GM19240 (cell line): ENCODE measurements around the gene SMAD3.
"Not testable (repeated sequence)": the region's sequence is repeated elsewhere in the genome, so short reads cannot be mapped to it uniquely, and the experiment has no call there.

Experiments
- DNase-seq: peaks from one replicate; pipeline ENCODE4 v3.0.0; 2011; ENCODE audit warnings: low spot score; ENCODE audit not compliant: insufficient read length

Gene SMAD3

GRCh38 chr15:67109141-67110034 is 44.0 kb downstream of the SMAD3 start:
- DNase-seq: no peak

- DNase-seq: no peak
Measured at GRCh38 chr15:67110361-67110781, 45.0 kb downstream of the SMAD3 start.

GRCh38 chr15:67110958-67111864 is 45.8 kb downstream of the SMAD3 start:
- no peak for DNase-seq

DNA sequence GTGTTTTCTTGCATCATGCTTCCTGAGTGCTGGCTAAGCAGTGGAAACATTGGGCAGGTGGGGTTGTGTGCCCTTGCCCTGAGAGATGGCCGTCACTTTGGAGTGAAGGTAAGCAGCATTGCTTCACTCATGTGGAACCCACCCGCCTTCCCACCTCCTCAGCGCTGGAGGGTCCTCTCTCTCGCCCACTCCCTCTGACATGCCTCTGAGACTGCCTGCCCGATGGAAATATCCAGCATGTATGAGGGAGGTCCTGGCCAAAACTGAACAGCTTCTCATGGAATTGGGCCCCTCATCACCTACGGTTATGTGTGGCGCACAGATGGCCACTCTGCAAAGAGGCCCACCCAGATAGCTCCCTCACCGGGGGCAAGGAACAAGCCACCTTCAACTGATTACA is 48.6 kb downstream of the SMAD3 start:
- no peak for DNase-seq

DNA sequence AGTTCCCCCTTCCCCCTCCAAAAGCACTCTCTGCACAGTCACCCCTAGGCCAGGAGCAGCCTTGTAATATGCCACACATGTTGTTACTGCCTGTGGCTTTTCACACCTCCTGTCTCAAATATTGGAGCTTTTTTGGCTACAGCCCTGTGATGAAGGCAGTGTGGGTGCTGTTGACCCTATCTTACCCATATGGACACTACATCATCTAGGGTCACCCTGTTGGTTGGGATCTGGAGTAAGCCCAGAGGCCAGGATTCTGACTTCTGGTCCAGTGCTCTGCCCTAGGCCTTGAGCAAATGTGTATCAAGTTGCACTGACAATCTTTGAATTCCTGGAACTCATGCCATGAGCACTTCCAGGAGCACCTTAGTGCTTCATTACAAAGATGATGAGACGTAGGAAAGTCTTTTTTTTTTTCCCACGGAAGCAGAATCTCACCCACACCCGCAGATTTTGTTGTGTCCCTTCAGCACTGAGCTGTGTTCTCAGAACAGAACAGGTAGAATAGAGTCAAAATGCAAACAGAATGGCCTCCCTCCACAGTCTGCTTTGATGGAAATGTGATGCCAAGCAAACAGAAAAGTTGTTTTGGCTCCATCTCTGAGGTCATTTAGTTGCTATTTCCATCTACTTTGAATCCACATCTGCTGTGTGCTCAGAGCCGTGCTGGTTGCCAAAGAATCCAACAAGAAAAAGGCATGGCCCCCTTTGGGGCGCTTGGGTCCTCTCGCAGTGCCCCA is 49.6 kb downstream of the SMAD3 start:
- DNase-seq: no peak

GRCh38 chr15:67115586-67115969 is 50.2 kb downstream of the SMAD3 start:
- no peak for DNase-seq

DNA sequence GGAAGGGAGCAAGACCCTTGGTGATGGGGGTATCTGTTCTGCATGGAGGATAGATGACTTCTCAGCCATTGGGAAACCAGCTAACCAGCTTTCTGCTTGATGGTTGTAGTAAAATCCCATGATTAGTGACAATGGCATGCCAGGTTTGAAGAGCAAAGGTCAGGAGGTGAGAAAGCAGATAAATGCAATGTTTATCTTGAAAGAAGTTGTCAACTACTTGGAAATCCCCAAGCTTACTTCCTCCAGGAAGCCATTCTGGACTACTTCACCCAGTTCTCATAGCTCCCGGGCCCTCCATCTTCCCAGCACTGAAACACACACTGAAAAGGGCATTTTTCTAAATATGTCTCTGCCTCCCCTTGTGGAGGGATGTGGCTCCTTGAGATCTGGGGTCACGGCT is 51.3 kb downstream of the SMAD3 start:
- no peak for DNase-seq

- no peak for DNase-seq
Measured at GRCh38 chr15:67117370-67117769, 52.0 kb downstream of the SMAD3 start.

DNA sequence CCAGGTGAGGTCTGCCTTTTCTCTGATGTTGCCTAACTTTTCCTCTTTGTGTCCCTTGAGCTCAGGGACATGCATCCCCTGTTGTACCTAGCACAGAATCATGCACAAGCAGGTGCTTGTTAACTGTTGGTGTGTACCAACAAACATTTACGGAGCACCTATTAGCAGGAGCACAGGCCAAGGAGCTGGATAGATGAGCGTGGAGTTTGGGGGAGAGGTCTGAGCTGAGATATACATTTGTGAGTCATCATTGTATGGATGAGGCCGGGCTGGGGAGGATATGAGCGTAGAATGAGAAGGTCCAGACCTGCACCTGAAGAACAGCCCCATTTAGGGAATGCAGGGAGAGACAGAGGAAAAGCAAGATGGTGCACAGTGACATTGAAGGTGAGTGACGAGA is 53.4 kb downstream of the SMAD3 start:
- DNase-seq: no peak

DNA sequence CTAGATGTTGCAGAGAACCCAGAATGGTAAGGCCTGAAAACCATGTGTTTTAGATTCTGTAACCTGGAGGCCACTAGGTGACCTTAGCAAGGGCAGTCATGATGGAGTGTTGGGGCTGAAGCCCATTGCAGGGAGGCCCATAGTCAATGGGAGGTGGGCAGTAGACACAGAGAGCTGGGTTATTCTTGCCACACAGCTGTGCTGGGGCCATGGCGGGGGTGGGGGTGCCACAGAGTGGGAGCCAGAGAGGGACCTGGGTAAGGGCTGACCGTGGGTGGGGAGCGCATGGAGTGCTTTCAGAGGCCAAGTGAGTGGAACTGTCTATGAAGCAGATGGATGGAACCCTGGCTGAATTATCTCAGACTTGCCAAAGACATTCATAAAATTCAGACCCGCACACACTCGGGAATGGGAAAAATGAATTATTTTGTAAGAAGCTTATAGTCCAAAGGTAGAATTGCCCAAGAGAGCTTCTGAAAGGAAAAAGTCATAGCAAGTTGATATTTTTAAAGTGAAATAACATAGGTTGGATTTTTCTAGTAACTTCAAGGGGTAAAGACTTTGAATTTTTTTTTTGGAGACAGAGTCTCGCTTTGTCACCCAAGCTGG is 53.9 kb downstream of the SMAD3 start:
- DNase-seq: no peak

GRCh38 chr15:67120009-67120838 is 54.8 kb downstream of the SMAD3 start:
- no peak for DNase-seq

DNA sequence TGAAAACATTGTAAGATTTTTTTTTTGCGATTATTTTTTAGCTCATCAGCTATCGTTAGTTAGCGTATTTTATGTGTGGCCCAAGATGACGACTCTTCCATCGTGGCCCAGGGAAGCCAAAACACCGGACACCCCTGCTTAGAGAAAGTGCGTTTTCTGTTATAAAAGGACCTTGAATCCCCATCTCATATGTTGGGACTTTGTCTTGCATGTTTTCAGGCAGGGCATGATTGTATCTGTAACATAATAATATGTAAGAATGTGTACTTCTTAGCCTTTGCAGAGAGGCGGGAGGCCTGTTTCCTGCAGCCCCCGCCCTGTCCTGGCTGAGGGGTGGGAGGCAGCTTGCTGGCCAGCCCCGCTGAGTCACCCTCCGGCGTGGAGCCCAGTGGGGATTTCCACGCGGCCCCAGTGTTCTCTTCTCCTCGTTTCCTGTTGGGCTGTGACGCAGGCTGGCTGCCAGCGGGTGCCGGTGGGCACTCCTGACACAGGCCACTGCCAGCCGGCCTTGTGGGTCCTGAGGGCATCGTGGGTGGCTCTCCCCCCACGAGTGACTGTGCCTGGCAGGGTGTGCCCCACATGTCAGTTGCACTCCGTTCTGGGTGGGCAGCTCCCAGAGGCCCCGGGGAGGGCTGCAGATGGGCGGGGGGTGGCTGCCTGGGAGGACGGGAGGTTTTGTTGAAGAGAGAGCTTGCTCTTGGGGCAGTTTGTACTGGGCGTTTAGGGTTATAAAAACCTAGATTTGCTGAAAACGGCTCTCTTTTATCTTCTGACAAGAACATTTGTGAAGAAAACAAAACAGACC is 55.6 kb downstream of the SMAD3 start:
- peak; percentile 52 for DNase-seq

DNA sequence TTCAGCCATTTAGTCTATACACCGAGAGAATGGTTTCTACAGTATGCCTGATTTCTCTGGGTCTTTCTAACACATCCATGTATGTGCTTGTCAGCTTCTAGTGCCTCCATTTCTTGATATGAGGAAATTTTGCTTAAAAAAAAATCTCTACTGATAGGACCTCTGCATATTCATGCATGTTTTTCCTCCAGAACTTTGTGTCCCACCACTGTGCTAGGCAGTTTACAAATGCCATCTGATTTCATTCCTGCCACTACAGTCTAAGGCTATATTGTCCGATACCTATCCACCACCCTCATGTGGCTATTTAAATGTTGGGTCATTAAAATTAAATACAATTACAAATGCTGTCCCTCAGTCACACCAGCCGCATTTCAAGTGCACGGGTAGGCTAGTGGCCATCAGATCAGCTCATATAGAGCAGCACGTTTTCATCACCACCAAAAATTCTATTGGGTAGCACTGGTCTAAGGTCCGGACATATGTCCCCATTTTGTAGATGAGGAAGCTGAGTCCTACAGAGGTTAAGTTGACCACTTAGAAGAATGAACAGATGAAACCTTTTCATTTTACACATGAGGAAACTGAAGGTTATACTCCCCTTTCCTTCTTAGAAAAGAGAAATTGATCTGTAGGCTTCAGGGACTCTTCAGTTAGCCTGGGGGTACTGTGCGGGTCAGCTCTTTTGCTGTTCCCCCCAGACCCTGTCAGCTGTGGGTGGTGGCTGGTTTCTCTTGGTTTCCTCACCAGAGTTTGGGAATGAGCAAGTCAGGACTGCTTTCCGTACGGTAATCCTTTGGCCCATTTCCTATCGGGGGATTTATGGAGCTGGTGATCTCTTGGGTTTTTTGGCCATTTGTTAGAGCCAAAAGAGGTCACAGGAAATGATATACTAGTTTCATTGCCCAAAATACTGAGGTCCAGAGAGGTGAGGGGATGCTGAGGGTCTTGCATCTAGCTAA is 56.5 kb downstream of the SMAD3 start:
- no peak for DNase-seq

GRCh38 chr15:67122816-67123215 is 57.4 kb downstream of the SMAD3 start:
- DNase-seq: not testable (repeated sequence)

DNA sequence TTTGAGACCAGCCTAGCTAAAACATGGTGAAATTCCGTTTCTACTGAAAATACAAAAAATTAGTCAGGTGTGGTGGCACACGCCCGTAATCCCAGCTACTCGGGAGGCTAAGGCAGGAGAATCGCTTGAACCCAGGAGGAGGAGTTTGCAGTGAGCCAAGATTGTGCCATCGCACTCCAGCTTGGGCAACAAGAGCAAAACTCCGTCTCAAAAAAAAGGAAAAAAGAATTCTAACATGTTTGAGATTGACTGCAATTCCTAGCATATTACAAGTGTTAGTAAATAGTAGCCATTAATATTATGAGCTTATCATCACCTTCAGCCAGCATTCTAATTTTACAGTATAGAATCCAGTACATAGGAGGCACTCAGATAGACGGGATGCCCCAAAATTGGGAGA is 57.9 kb downstream of the SMAD3 start:
- not testable (repeated sequence) for DNase-seq

DNA sequence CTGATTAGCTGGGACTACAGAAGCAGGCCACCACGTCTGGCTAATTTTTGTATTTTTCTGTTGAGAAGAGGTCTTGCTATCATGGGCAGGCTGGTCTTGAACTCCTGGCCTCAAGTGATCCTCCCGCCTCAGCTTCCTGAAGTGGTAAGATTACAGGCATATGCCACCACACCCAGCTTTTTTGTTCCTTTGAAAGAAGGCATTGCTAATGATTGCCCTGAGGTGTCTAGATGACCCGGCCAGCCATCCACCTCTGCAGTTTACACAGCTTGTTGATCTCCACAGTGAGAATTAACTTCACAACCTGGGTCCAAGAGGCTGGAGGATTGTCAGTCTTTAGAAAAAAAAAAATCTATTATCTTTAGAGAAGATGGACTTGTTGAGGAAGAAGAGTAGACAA is 58.7 kb downstream of the SMAD3 start:
- DNase-seq: no peak

- DNase-seq: no peak
Measured at GRCh38 chr15:67124911-67125588, 59.6 kb downstream of the SMAD3 start.
